CD4-positive, alpha-beta T cell treated with Interferon alpha-2 for 1 hour (primary cell): ENCODE data around the gene CIB4.
"Not testable (repeated sequence)": the region's sequence is repeated elsewhere in the genome, so short reads cannot be mapped to it uniquely, and the experiment has no call there.

Experiments
- DNase-seq, 2 donors: peaks; one replicate each; pipeline ENCODE4 v3.0.0-alpha.2; 2020 to 2022

Gene CIB4

GRCh38 chr2:26580151-26580550, 61.0 kb downstream of the CIB4 start:
- DNase-seq = no peak

- no peak for DNase-seq
Measured at GRCh38 chr2:26579723-26580040, 61.5 kb downstream of the CIB4 start.

- DNase-seq = no peak
Measured at GRCh38 chr2:26579025-26579722, 62.0 kb downstream of the CIB4 start.

GRCh38 chr2:26578581-26578980, 62.6 kb downstream of the CIB4 start:
- no peak for DNase-seq

GRCh38 chr2:26578113-26578458, 63.1 kb downstream of the CIB4 start:
- DNase-seq = no peak

GRCh38 chr2:26577442-26578112, 63.6 kb downstream of the CIB4 start:
- DNase-seq = peak; percentile 40 to 57

GRCh38 chr2:26576565-26577441, 64.4 kb downstream of the CIB4 start:
- DNase-seq = no peak

- DNase-seq = no peak
Measured at GRCh38 chr2:26575836-26576564, 65.2 kb downstream of the CIB4 start.

- no peak for DNase-seq
Measured at GRCh38 chr2:26574900-26575560, 66.1 kb downstream of the CIB4 start.

GRCh38 chr2:26574066-26574899, 66.9 kb downstream of the CIB4 start:
- no peak for DNase-seq

GRCh38 chr2:26573241-26573925, 67.8 kb downstream of the CIB4 start:
- DNase-seq = no peak

- no peak for DNase-seq
Measured at GRCh38 chr2:26572591-26572990, 68.6 kb downstream of the CIB4 start.

GRCh38 chr2:26571316-26571715, 69.8 kb downstream of the CIB4 start:
- DNase-seq = no peak

- DNase-seq = no peak
Measured at GRCh38 chr2:26570083-26570430, 71.1 kb downstream of the CIB4 start.

GRCh38 chr2:26569216-26570082, 71.7 kb downstream of the CIB4 start:
- DNase-seq = no peak

GRCh38 chr2:26568076-26568890, 72.9 kb downstream of the CIB4 start:
- DNase-seq = no peak

GRCh38 chr2:26567534-26567933, 73.6 kb downstream of the CIB4 start:
- no peak for DNase-seq

GRCh38 chr2:26566731-26567130, 74.4 kb downstream of the CIB4 start:
- DNase-seq = not testable (repeated sequence)

- no peak for DNase-seq
Measured at GRCh38 chr2:26566081-26566375, 75.1 kb downstream of the CIB4 start.
